ENCODE data around the gene PLEKHG5. TPM values are rescaled to one million over a fixed set of nuclear protein-coding genes. Genes with fewer than 3 reads are reported as not detected.

Gene PLEKHG5
- 12.6 and 18.0 TPM in 2 replicates for total RNA-seq

GRCh38 chr1:6491480-6491962 lies at the start of gene PLEKHG5:
TSS of gene PLEKHG5 (minus strand) at chr1:6491667. CDS start at chr1:6477571, 14,096 bp downstream.

GRCh38 chr1:6466023-6466422 lies 25.4 kb downstream of the PLEKHG5 start, which contains the start of gene TNFRSF25:
TSS of gene TNFRSF25 (minus strand) at chr1:6466173. CDS start at chr1:6466107, 66 bp downstream.

GRCh38 chr1:6424619-6425593 lies 66.6 kb downstream of the PLEKHG5 start, which contains the start of gene ESPN:
TSS of gene ESPN (plus strand) at chr1:6424776. CDS start at chr1:6424956, 180 bp downstream.

GRCh38 chr1:6419804-6420453 lies 71.5 kb downstream of the PLEKHG5 start, which contains the start of gene HES2:
TSS of gene HES2 (minus strand) at chr1:6419919. CDS start at chr1:6419820, 99 bp downstream.

Small RNA genes within 50 kb of the gene (small RNA-seq; reads per million reads assigned to genes)
- gene MIR4252 (not detected), gene RNU6-731P (not detected)

Other genes starting within 250 kb of the PLEKHG5 start
- gene HES3, start 247.5 kb downstream of the PLEKHG5 start, total RNA-seq = not detected in 2 replicates
- 15.1 and 18.3 TPM in 2 replicates for gene GPR153, start 230.6 kb downstream of the PLEKHG5 start, total RNA-seq
- gene ACOT7, start 97.9 kb downstream of the PLEKHG5 start, total RNA-seq = 12.0 and 17.7 TPM in 2 replicates
- under 0.01 TPM in 1 of 2 replicates, not detected in the other for gene HES2, start 71.7 kb downstream of the PLEKHG5 start, total RNA-seq
- not detected in 2 replicates for gene ESPN, start 66.9 kb downstream of the PLEKHG5 start, total RNA-seq
- gene TNFRSF25, start 25.5 kb downstream of the PLEKHG5 start, total RNA-seq = 2.8 and 3.4 TPM in 2 replicates
- 30.2 and 38.9 TPM in 2 replicates for gene NOL9, start 62.8 kb upstream of the PLEKHG5 start, total RNA-seq
- gene TAS1R1, start 63.6 kb upstream of the PLEKHG5 start, total RNA-seq = 0.49 and 0.65 TPM in 2 replicates
- gene ZBTB48, start 88.3 kb upstream of the PLEKHG5 start, total RNA-seq = 12.9 and 14.0 TPM in 2 replicates
- 70.1 and 70.9 TPM in 2 replicates for gene KLHL21, start 111.2 kb upstream of the PLEKHG5 start, total RNA-seq
- gene PHF13, start 122.1 kb upstream of the PLEKHG5 start, total RNA-seq = 14.9 and 15.6 TPM in 2 replicates
- gene THAP3, start 133.2 kb upstream of the PLEKHG5 start, total RNA-seq = 16.5 and 17.2 TPM in 2 replicates
- 23.9 and 31.2 TPM in 2 replicates for gene DNAJC11, start 210.1 kb upstream of the PLEKHG5 start, total RNA-seq